ENCODE results near the gene ISG20L2. TPM values are rescaled to one million over a fixed set of nuclear protein-coding genes. Genes with fewer than 3 reads are reported as not detected.

ISG20L2 gene
- total RNA-seq, 2 donors from 2014 or later = 24.2 to 28.3 TPM

- DNase-seq (no peak), ATAC-seq (no peak)
- intact Hi-C loops (cut with DNase I, micrococcal nuclease) = no loop called here
These were observed 27.6 kb downstream of the ISG20L2 start for GRCh38 chr1:156700736-156701531.

GRCh38 chr1:156698995-156699394 is 29.6 kb downstream of the ISG20L2 start:
- ATAC-seq (no peak), DNase-seq (no peak)
- intact Hi-C loops (cut with DNase I, micrococcal nuclease) = no loop called here

DNA sequence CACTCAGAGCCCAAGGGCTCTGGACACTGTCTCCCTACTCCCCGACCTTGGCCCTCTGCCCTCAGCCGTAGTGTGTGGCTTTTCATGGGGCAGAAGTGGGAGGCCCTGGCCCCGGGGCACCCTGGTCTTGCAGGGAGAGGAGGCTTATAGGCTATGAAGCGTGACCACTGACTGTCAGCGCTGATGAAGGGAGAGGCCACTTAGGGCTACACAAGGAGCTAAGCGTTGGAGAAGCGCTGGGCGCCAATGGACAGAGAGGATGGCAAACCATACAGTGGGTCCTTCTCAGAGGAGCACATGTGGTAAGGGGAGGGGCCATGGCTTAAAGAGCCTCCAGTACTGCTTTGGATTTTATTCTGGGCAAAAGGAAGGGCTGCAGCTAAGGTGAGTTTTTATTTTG is 31.1 kb downstream of the ISG20L2 start:
- intact Hi-C loops (cut with DNase I, micrococcal nuclease) = no loop called here

GRCh38 chr1:156696755-156697154 is 31.8 kb downstream of the ISG20L2 start:
- intact Hi-C loops (cut with DNase I, micrococcal nuclease) = no loop called here
- ATAC-seq = no peak

More for the DNA sequence above, 31.1 kb downstream of the ISG20L2 start:
- ATAC-seq (no peak), DNase-seq (no peak)

DNA sequence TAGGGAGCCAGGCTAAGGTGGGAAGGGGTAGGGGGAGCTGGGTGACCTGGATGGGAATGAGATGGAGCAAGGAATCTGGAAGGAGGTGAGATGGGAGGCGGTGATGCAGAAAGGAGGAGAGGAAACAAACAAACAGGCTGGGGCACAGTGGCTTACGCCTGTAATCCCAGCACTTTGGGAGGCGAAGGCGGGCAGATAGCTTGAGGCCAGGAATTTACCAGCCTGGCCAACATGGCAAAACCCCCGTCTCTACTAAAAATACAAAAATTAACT is 33.9 kb downstream of the ISG20L2 start:
- ATAC-seq = no peak
- intact Hi-C loops (cut with DNase I, micrococcal nuclease) = loop anchor here in 1 of 2 donors (5.0 kb wide), 1 partner anchor 33 kb away; the partner anchor contains the start of genes ISG20L2 and METTL25B
- no peak for DNase-seq

More at GRCh38 chr1:156696755-156697154, 31.8 kb downstream of the ISG20L2 start:
- no peak for DNase-seq

DNA sequence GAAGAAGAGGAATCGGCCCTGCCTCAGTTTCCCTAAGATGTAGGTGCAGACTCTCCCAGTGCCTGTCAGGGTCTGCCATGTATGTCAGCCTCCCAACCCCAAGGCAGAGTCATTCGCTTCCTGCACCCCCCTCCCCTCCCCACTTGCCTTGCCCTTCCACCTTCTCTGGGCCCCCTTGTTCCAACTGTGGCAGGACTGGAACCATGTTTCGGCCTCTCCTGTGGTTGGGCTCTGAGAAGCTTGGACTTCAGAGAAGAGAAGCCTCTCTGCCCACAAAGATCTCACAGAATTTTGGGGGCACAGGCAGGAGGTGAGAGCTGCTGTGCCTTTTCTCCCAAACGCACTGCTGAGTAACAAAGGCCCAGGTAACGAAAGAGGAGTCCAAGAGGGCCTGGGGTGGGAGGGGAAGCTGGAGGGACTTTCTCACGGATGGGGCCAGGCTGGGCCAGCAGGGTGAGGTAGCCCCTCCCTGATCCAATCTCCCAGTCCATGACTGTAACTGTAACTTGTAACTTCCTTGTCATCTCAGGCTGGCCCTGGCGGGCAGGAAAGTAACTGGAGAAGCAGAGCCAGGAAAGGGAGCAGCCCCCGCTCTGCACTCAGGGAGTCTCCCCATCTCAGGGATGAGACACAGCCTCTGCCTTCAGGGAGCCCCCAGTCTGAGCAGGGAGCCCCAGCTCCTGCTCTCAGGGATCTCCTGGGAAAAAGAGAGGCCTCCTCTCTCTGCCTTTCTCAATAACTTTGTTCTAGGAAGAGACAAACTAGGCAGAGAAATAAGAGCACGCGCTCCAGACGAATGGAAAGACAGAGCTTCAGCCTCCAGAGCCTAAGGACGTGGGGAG is 34.5 kb downstream of the ISG20L2 start:
- DNase-seq (peak in 1 of 2 donors; percentile 37), ATAC-seq (peak; percentile 85)
- intact Hi-C loops (cut with DNase I, micrococcal nuclease) = loop anchor here in 1 of 2 donors (5.0 kb wide), 1 partner anchor 33 kb away; the partner anchor contains the start of genes ISG20L2 and METTL25B

- DNase-seq = no peak
- ATAC-seq = peak; percentile 40
- intact Hi-C loops (cut with DNase I, micrococcal nuclease) = loop anchor here in 1 of 2 donors (5.0 kb wide), 1 partner anchor 34 kb away; the partner anchor contains the start of genes ISG20L2 and METTL25B
These were observed 35.4 kb downstream of the ISG20L2 start for GRCh38 chr1:156692925-156693847.

DNA sequence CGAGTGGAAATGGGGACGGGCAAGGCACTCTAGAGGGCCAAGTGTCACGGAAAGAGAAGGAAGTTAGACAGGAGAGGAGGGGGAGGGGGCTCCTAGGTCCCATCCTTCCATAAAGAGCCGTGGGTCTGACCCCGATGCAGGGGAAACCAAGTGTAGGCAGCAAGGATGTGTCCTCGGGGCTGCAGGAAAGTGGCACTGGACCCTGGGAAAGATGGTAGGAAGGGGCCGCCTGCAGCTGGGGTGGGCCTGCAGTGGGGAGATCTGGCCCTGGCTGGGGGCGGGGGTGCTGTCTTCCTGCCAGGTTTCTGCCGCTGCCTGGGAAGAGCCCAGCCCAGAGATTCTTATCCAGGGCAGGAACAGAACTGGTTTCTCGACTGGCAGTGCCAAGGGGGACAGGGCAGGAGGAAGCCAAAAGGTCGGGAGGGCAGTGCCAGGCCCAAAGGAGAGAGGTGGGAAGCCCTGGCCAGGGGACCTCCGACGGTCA is 36.1 kb downstream of the ISG20L2 start:
- intact Hi-C loops (cut with DNase I, micrococcal nuclease) = loop anchor here in 1 of 2 donors (5.0 kb wide), 1 partner anchor 35 kb away; the partner anchor contains the start of genes ISG20L2 and METTL25B
- peak; percentile 16 for ATAC-seq
- DNase-seq = no peak

- intact Hi-C loops (cut with DNase I, micrococcal nuclease) = loop anchor here in 1 of 2 donors (5.0 kb wide), 1 partner anchor 35 kb away; the partner anchor contains the start of genes ISG20L2 and METTL25B
- DNase-seq = no peak
These were observed 36.7 kb downstream of the ISG20L2 start for GRCh38 chr1:156691665-156692440.

GRCh38 chr1:156691191-156691590 is 37.4 kb downstream of the ISG20L2 start:
- no peak for DNase-seq
- no peak for ATAC-seq
- intact Hi-C loops (cut with DNase I, micrococcal nuclease) = loop anchor here in 1 of 2 donors (5.0 kb wide), 1 partner anchor 36 kb away; the partner anchor contains the start of genes ISG20L2 and METTL25B

More at GRCh38 chr1:156691665-156692440, 36.7 kb downstream of the ISG20L2 start:
- no peak for ATAC-seq

GRCh38 chr1:156690675-156691036 is 37.9 kb downstream of the ISG20L2 start:
- ATAC-seq (no peak), DNase-seq (no peak)
- intact Hi-C loops (cut with DNase I, micrococcal nuclease) = loop anchor here in 1 of 2 donors (5.0 kb wide), 1 partner anchor 37 kb away; the partner anchor contains the start of genes ISG20L2 and METTL25B

- ATAC-seq (no peak), DNase-seq (no peak)
- intact Hi-C loops (cut with DNase I, micrococcal nuclease) = loop anchor here (5.0 kb wide), 1 partner anchor 37 kb away; the partner anchor contains the start of genes ISG20L2 (in 2 of the 2) and METTL25B (in 2 of the 2)
These were observed 38.5 kb downstream of the ISG20L2 start for GRCh38 chr1:156689953-156690674.

- intact Hi-C loops (cut with DNase I, micrococcal nuclease) = loop anchor here in 1 of 2 donors (5.0 kb wide), 1 partner anchor 38 kb away; the partner anchor contains the start of genes ISG20L2 and METTL25B
- ATAC-seq (peak; percentile 81), DNase-seq (peak; percentile 54 to 77)
These were observed 39.3 kb downstream of the ISG20L2 start for GRCh38 chr1:156689035-156689952.

DNA sequence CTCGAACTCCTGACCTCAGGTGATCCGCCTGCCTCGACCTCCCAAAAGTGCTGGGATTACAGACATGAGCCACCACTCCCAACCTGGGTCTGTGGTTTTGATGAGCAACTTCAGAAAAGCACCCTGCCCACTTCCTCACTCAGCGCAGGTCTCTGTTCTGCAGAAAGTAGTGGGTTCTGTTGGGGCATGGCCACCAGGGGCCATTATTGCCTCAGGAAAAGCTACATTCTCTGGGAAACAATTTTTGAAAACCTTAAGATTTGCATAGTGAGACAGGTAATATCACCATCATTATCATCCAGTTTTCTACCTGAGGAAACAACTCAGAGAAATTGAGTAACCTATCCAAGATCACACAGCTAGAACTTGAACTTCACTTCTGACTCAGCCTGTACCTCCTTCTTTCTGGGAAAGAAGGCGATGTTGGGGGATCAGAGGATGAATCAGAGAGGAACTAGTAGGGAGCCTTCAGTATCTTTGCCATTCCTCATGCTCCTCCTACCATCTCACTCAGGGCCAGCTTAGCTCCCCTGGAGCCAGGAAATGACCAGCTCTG is 44.3 kb downstream of the ISG20L2 start:
- DNase-seq = no peak
- intact Hi-C loops (cut with DNase I, micrococcal nuclease) = no loop called here
- ATAC-seq = no peak

DNA sequence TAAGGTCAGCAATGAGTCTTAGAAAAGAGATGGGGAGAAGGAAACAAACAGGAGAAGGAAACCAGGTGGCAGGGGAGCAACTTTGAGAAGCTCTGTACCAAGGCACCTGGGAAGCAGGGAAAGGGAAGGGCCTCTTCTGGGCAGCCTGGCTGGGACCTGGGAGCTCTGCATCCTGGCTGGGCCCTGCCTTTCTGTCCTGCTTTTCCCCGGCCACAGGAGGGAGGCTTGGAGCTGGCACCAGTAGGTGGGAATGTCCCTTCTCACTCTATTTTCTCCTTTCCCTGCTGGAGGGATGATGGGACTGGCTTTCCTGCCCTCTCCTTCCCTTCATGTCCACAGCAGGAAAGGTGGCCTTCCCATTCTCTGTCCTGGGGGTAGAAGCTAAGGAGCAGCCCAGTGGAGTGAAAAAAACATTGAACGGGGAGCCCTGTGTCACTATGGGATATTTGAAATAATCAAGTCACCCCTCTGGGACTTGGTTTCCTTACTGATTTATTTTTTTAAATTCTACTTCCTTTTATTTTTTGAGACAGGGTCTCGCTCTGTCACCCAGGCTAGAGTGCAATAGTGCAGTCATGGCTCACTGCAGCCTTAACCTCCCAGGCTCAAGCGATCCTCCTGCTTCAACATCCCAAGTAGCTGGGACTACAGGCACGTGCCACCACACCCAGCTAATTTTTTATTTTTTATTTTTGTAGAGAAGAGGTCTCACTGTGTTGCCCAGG is 46.2 kb downstream of the ISG20L2 start:
- DNase-seq (no peak), ATAC-seq (no peak)
- intact Hi-C loops (cut with DNase I, micrococcal nuclease) = no loop called here

All from left colon (tissue), 2 donors.